COR-L47 (cell line): Measurements from ENCODE around the gene HEXB.
A peak's percentile ranks its signal among the peaks of the same experiment; 100 is the strongest.

ENCODE experiments used
- DNase-seq: peaks from one replicate; lab custom pipeline; 2025; lab: John Stamatoyannopoulos, UW

HEXB gene

GRCh38 chr5:74684900-74685851, at the start of gene HEXB:
TSS of gene HEXB (plus strand) at chr5:74685233. CDS start at chr5:74685261, 28 bp downstream.
- DNase-seq, result peak; percentile 82

DNA sequence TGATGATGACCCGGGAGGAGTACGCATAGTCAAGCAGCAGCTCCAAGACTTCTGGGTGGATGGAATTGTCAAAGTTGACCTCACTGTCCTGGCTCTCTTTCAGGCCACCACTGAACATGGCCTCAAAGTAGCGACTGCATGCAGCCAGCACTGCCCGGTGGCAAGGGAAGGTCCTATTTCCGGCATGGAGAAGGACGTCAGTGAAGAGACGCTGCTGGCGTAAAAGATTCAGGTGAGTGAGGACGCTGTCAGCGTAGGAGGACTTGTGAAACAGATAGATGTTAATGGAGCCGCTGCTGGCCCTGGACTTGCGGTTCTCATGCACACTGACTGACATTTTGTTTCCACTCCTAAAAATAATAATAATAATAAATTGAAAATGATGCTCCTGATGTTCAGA, 48.9 kb upstream of the HEXB start:
- no peak for DNase-seq

DNA sequence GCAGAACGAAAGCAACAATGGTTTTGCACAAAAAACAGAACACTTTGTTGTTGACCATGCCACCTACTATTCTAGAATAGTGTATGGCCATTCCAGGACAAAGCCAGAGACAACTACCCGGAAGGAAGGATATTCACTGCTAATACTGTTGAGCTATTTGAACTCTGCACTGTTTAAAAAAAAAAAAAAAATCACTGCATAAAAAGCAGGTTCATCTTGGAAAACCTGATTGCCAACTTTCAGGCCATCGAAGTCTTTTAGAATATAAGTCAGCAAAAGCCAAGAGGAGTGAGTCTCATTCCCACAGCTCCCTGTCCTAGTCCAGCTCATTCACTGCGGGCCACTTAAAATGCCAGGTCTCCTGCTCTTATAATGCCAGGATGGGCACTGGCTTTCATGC, 48.5 kb upstream of the HEXB start:
- DNase-seq, result no peak

DNA sequence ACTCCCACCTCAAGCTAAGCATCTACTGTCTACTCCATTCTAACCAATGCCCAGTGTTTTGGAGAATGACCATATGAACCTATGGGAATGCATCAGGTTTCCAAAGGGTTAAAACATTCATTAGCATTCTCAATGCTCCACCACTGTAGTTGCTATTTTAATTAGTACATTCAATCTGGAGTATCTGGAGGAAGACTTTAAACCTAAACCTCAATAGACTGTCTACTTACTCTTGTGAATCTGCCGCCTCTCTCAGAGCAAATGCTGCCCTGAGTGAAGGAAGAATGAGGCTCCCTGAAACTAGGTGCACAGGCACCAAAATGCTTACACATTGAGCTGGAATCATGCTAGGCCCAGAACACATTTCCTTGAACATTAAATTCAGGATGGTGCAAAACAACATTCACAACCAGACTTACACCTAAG, 46.5 kb upstream of the HEXB start:
- DNase-seq, result no peak

- no peak for DNase-seq
These were observed 45.8 kb upstream of the HEXB start for GRCh38 chr5:74638970-74639806.

- DNase-seq, result peak; percentile 29
These were observed 45.1 kb upstream of the HEXB start for GRCh38 chr5:74639807-74640449.

DNA sequence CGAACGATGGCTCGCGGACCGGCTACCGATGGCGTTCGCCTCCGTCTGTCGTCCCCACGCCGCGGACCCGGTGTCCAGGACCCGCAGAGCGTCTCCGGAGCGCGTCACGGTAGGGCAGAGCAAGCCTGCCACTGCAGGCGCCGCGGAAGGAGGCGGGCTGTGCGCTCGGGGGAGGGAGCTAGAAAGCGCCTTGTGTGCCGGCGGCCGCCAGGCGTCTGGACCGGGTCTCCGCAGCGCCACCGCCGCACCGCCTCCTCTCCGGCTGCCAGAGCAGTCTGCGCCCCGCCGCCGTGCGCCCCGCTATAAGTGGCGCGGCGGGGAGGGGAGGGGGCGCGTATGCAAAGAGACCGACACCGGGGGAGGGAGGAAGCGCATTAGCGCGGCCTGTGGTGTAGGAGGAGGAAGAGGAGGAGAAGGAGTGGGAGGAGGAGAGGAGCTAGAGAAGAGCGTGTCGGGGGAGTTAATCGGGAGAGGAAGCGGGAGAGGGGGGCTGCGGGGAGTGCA, 44.5 kb upstream of the HEXB start, which contains the start of gene ENC1:
ENC1 (minus strand) TSS at position 279 of the 504 bp plus-strand sequence. CDS start 4,243 bp downstream, outside the sequence.
- peak; percentile 97 for DNase-seq

DNA sequence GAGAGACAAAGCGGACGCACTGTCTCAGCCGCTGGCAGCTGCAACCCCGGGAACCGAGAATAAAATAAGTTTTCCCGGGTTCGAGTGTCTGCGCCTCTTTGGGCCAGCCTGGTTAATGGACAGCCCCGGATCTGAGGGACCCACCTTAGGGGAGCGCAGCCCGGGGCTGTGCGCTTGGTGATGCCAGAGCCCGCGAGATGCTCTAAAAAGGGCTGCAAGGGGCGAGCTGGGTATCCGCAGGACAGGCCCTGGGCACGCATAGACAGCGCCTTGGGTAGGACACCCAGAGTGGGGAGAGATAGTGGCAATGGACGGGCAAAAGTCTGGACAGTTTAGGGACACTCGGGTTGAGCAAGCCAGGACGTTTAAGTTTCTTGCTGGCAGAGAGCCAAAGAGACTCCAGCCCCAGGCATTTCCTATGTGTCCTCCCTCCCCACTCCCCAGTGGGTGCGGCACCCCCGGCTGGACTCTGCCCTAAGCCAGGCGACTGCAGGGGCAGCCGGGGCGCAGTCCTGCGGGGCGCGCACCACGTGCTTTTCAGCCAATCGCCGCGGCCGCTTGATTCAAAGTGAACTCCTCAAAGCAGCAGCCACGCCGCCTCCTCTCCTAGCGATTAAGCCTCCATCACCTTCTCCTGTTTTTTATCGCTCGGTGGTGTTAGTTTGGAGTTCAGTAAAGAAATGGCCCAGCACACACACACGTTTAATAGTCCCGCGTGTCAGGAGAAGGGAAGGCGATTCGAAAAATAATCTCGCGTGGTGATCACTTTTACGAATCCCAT, 43.9 kb upstream of the HEXB start:
- peak; percentile 92 for DNase-seq

GRCh38 chr5:74641735-74642542, 43.1 kb upstream of the HEXB start:
- peak; percentile 72 for DNase-seq

- no peak for DNase-seq
These were observed 42.5 kb upstream of the HEXB start for GRCh38 chr5:74642543-74642863.

DNA sequence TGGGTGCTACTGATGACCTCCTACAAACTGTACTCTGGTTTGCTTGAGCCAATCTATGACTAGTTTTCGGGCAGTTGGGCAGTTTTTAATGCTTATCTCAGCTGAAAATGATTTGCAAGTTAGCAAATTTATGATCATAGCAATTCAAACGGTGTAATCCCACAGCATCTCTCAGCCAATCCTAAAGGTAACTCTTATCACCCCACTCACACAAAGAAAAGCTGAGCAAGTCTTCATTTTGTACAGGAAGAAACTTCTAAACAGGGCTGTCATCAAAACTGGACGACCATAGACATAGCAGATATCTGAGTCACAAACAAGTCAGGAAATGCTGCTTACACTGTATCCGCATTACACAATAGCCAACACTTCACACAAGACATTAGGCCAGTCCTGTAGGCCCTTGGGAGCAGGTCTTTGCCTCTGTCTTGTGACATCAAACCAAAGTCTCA, 41.9 kb upstream of the HEXB start:
- no peak for DNase-seq

DNA sequence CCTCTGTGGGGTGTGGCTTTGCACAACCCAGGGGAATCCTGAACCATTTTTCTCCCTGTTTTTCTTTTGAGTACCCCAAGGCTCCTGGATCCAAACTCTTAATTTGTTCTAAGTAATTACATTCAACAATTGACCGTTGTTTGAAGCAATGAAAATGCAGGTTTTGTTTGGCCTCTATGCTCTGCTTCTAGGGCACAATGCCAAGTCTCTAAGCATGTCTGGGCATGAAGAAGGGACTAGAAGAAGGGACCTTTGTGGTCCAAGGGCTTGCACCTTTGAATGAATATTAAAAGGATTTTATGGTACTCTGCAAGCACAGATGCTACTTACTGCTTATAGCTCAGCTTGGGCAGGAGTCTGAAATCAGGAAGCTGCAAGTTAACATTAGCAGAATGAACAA, 37.9 kb upstream of the HEXB start:
- peak; percentile 85 for DNase-seq

- DNase-seq, result peak; percentile 69
These were observed 36.2 kb upstream of the HEXB start for GRCh38 chr5:74648835-74649293.

- DNase-seq, result no peak
These were observed 35.5 kb upstream of the HEXB start for GRCh38 chr5:74649421-74649973.

- DNase-seq, result no peak
These were observed 33.3 kb upstream of the HEXB start for GRCh38 chr5:74651710-74652109.

- DNase-seq, result no peak
These were observed 32.5 kb upstream of the HEXB start for GRCh38 chr5:74652576-74652975.

DNA sequence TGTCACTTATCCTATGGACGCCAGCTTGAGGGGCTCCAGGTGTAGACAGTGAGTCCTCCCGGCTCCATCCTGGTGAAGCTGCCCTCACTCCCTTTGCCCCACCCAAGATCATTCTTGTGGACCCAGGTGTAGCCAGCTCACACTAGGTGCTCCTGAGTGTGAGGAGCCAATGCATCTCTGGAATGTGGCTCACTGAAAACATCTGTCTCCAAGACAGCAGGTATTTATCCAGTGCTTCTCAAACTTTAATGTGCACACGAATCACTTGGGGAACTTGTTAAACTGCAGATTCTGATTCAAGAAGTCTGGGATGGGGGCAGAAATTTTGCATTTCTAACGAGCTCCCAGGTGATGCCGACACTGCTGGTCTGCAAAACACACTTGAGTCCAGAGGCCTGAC, 31.0 kb upstream of the HEXB start:
- DNase-seq, result no peak

- DNase-seq, result no peak
These were observed 29.8 kb upstream of the HEXB start for GRCh38 chr5:74655206-74655605.

GRCh38 chr5:74655716-74656115, 29.3 kb upstream of the HEXB start:
- no peak for DNase-seq

- DNase-seq, result no peak
These were observed 27.9 kb upstream of the HEXB start for GRCh38 chr5:74657165-74657564.
